RWPE1 (cell line): Measurements from ENCODE around the gene USP36.
"Not testable (repeated sequence)": the region's sequence is repeated elsewhere in the genome, so short reads cannot be mapped to it uniquely, and the experiment has no call there.

Experiments used
- CTCF ChIA-PET: fragments of 350-600 bp; sonication (Branson Sonifier 250); formaldehyde crosslinking; extraction: SDS; loops from one replicate; lab custom pipeline; 2021; lab: Yijun Ruan, JAX
- POLR2A ChIA-PET: fragments of 400-600 bp; formaldehyde crosslinking; extraction: SDS; loops from one replicate; lab custom pipeline; 2020; ENCODE audit warnings: antibody characterized with exemption; ENCODE audit not compliant: low non-redundant PET; lab: Yijun Ruan, JAX
- DNase-seq: peaks from one replicate; pipeline ENCODE4 v3.0.0; 2012; ENCODE audit warnings: low spot score
- H3K27ac ChIP-seq: fragments of 450-650 bp; 2 replicates; pipeline ENCODE4 v1.5.1; 2017
- CTCF ChIP-seq: fragments of 450-650 bp; conservative IDR thresholded peaks from 2 replicates; pipeline ENCODE4 v1.5.1; 2017; ENCODE audit warnings: low read depth, mild to moderate bottlenecking

USP36 gene

GRCh38 chr17:78878871-78879527, 38.4 kb upstream of the USP36 start:
- no peak for DNase-seq
- CTCF ChIA-PET, result no interaction called here
- POLR2A ChIA-PET, result no interaction called here
- peak overlapping the region; percentile 42 for H3K27ac ChIP-seq
- no peak for TF ChIP-seq CTCF

- POLR2A ChIA-PET, result no interaction called here
- TF ChIP-seq CTCF, result no peak
- H3K27ac ChIP-seq, result peak overlapping the region; percentile 42
- CTCF ChIA-PET, result interaction anchor here (0.5 kb wide), 1 partner anchor 1109 kb away, joined by 3 read pairs; no protein-coding TSS in a partner anchor
- no peak for DNase-seq
Observed at GRCh38 chr17:78878261-78878660, 37.6 kb upstream of the USP36 start.

GRCh38 chr17:78876954-78877517, 36.4 kb upstream of the USP36 start:
- DNase-seq, POLR2A ChIA-PET: not testable (repeated sequence)
- CTCF ChIA-PET, result interaction anchor here (0.6 to 1.5 kb wide), 3 partner anchors 11 to 65 kb away, joined by 3 to 4 read pairs (median 4); no protein-coding TSS in a partner anchor
- H3K27ac ChIP-seq, result peak overlapping the region; percentile 80

- H3K27ac ChIP-seq, result peak overlapping the region; percentile 80
- no peak for TF ChIP-seq CTCF
- ChIA-PET POLR2A (no interaction called here), CTCF (interaction anchor here (0.7 to 1.5 kb wide), 4 partner anchors 11 to 118 kb away, joined by 4 to 7 read pairs (median 4); no protein-coding TSS in a partner anchor)
- DNase-seq, result no peak
Observed at GRCh38 chr17:78876094-78876597, 35.5 kb upstream of the USP36 start.

- POLR2A ChIA-PET, result no interaction called here
- CTCF ChIA-PET, result interaction anchor here (0.7 to 1.5 kb wide), 3 partner anchors 10 to 118 kb away, joined by 4 read pairs; no protein-coding TSS in a partner anchor
- no peak for DNase-seq
- no peak for TF ChIP-seq CTCF
- H3K27ac ChIP-seq, result peak overlapping the region; percentile 80
Observed at GRCh38 chr17:78875363-78876093, 34.9 kb upstream of the USP36 start.

- no peak for DNase-seq
- peak overlapping the region; percentile 80 for H3K27ac ChIP-seq
- ChIA-PET POLR2A (no interaction called here), CTCF (interaction anchor here (0.6 to 0.7 kb wide), 2 partner anchors 58 to 85 kb away, joined by 4 read pairs; no protein-coding TSS in a partner anchor)
- no peak for TF ChIP-seq CTCF
Observed at GRCh38 chr17:78873519-78874340, 33.1 kb upstream of the USP36 start.
